Hematopoietic multipotent progenitor cell treated with erythropoietin and hydrocortisone succinate and interleukin-3 and kit ligand, for 17 days (in vitro differentiated cells): ENCODE results near the gene PGAP2.
A peak's percentile ranks its signal among the peaks of the same experiment; 100 is the strongest.

Source experiments
- DNase-seq: peaks from one replicate; pipeline ENCODE4 v3.0.0-alpha.2; 2015; ENCODE audit warnings: low spot score

Gene PGAP2

GRCh38 chr11:3831378-3832239 is 23.2 kb downstream of the PGAP2 start:
- DNase-seq: no peak

DNA sequence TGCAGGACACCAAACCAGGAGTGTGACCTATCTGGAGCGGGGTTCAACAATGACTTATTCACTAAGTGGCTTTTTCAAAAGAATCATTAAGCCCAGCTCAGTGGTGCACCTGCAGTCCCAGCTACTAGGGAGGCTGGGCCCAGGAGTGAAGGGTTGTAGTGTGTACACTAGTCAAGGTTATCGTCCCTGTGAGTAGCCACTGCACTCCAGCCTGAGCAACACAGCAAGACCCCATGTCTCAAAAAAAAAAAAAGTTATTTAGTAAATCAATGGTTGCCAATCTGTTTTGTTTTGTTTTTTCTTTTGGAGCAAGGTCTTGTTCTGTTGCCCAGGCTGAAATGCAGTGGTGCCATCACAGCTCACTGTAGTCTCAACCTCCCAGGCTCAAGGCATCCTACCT is 24.5 kb downstream of the PGAP2 start:
- DNase-seq: no peak

GRCh38 chr11:3833449-3833848 is 25.1 kb downstream of the PGAP2 start:
- peak; percentile 53 for DNase-seq

- DNase-seq: no peak
These were observed 25.9 kb downstream of the PGAP2 start for GRCh38 chr11:3834349-3834663.

DNA sequence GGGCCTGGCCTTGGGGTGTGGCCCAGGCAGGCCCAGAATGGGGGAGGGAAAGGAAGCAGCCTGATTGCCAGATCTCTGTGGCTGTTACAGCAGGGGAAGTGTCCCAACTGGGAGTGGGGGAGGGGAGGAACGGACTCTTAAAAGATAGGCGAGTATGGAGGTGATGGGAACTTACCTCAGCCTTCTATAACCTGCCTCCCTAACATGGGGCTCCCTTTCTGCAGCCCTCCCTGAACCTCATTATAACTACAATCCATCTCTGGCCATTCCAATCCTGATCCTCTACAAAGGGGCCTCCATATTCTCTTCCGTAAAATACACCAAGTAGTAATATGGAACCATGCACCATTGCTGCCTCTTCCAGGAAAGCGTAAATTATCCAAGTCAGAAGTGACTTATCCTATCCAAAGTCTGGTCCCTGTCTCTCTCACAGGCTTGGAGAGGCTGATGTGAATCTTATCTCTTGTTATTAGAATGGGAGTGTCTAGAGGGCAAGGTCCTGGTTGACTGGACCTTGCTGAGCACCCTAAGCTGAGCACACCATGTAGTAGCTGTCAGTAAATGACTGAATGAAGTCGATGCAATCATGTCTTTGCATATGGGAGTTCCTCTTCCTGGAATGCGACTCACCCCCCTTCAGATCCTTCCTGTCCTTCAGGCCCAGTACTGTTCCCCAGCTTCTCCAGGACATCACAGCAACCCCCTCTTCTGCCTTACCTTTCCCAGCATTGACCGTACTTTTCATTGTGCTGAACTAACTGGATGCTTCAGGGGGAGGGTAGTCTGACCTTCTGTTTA is 26.5 kb downstream of the PGAP2 start:
- DNase-seq: peak; percentile 61

DNA sequence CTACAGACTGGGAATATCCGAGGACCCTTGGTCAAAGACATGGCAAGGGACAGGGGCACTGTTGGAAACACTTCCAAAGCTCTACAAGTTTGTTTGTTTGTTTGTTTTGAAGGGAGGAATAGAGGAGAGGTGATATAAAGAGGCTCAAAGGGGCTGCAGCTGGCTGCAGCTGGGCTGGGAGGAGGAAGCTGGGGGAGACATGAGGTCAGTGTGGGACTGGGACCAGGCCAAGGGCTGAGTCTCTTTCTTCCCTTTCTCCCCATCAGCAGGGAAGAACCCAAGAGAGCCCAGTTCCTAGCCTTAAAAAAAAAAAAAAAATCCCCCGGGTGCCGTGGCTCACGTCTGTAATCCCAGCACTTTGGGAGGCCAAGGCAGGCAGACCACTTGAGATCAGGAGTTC is 27.4 kb downstream of the PGAP2 start:
- DNase-seq: no peak

- DNase-seq: peak; percentile 19
These were observed 28.5 kb downstream of the PGAP2 start for GRCh38 chr11:3836903-3837302.

DNA sequence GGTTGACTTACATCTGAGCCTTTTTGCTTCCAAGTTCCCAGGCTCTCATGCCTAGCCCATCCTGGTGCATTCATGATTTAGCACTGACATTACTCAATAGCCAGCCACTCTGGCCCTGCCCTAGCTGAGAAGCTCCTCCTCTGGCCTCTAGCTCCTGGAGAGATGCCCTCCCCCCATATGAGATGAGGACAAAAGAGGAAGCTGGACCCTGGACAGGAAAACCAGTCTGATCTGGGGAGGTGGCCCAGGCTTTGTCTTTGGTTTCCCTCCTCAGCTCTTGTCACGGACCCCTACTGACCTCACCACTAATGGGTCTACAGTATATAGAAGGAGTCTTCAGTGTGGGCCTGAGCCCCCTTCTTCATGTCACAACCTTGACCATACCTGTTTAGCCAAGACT is 29.4 kb downstream of the PGAP2 start:
- no peak for DNase-seq

GRCh38 chr11:3838504-3838903 is 30.1 kb downstream of the PGAP2 start:
- DNase-seq: no peak

GRCh38 chr11:3840004-3840869 is 31.9 kb downstream of the PGAP2 start:
- peak; percentile 61 for DNase-seq

DNA sequence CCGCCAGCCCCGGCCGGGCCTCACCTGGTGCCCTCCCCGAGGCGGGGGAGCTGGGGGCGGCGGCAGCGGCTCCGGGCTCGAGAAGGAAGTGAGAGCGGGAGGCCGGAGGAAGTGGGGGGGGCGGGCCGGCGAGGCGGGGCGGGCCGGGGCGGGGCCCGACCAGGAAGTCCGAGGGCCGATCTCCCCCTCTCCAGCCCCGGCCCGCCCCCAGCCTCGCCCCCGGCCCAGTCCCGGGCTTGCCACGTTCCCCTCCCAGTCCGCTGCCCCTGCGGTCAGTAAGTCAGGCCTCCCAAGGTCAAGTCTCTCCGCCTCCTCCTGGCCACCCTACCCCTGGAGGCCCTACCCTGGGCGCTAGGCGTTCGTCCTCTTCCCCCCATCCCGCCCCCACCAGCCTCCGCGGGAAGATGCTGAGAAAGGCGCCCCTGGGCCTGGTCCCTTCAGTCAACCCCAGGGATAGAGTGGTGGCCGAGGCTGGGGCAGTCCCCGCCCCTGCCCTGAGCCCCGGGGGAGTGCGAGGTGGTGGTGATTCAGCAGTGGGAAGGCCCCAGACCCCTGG is 32.6 kb downstream of the PGAP2 start, which contains the start of gene RHOG:
RHOG (minus strand) TSS at position 90 of the 556 bp plus-strand sequence. CDS start 12,821 bp downstream, outside the sequence.
- no peak for DNase-seq

GRCh38 chr11:3841426-3842350 is 33.3 kb downstream of the PGAP2 start:
- DNase-seq: peak; percentile 81

GRCh38 chr11:3843326-3843725 is 35.0 kb downstream of the PGAP2 start:
- no peak for DNase-seq

DNA sequence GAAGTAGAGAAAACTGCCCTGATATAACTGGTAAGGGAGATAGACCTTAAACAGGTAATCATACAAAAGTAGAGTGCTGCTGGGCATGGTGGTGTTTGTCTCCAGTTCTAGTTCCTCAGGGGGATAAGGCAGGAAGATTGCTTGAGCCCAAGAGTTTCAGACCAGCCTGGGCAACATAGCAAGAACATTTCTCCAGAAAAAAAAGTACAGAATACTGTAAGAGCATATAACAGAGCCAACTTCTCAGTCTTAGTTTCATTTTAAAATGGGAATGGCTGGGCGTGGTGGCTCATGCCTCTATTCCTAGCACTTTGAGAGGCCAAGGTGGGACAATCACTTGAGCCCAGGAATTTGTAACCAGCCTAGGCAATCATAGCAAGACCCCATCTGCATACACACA is 36.9 kb downstream of the PGAP2 start:
- no peak for DNase-seq

GRCh38 chr11:3845670-3846069 is 37.3 kb downstream of the PGAP2 start:
- no peak for DNase-seq

- DNase-seq: peak; percentile 72
These were observed 41.0 kb downstream of the PGAP2 start for GRCh38 chr11:3849297-3849874.

DNA sequence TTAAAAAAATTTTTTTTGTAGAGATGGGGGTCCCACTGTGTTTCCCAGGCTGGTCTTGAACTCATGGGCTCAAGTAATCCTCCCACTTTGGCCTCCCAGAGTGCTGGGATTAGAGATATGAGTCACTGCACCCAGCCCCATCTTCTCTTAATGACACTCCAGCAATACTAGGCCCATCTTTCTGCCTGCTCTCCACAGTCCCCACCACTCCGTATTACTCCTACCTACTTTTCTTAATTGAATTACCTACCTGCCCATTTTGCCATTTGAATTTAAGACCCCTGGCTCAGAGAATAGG is 45.1 kb downstream of the PGAP2 start:
- no peak for DNase-seq

- no peak for DNase-seq
These were observed 45.7 kb downstream of the PGAP2 start for GRCh38 chr11:3853899-3854659.

DNA sequence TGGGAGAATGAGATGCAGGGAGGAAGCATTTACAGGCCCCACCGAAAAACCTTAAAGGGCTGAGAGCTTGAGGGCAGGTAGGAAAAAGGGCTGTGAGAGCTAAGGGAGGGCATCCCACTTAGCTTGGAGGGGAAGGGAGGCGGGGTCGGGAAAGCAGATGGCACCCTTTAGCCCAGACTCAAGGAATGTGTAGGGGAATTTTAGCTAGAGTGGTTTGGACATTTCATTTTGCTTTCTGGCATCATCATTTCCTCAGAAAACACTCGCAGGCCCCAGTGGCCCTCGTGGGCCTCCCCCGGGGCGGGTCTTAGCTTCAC is 46.3 kb downstream of the PGAP2 start:
- DNase-seq: no peak
